Esophagus squamous epithelium (tissue), 5 donors: ENCODE measurements around the gene RABGAP1L. TPM values are rescaled to one million over a fixed set of nuclear protein-coding genes. Genes with fewer than 3 reads are reported as not detected.
"Not testable (repeated sequence)": the region's sequence is repeated elsewhere in the genome, so short reads cannot be mapped to it uniquely, and the experiment has no call there.

Experiments used
- DNase-seq: peaks from one replicate; lab custom pipeline; 2025; lab: John Stamatoyannopoulos, UW
- H3K27ac ChIP-seq, 4 donors: fragments of 200-600 bp; sonication (generic); one replicate each; pipeline ENCODE4 v1.5.1; 2016 to 2019; ENCODE audit warnings: mild to moderate bottlenecking in 1 of 4
- H3K27me3 ChIP-seq, 4 donors: fragments of 200-600 bp; sonication (generic); 1 replicate in 3 of 4; 2 replicates in 1 of 4; pipeline versions ENCODE4 v1.5.1 to v1.6.0; 2017 to 2021; ENCODE audit warnings: antibody characterized with exemption in 1 of 4
- H3K36me3 ChIP-seq, 3 donors: fragments of 200-600 bp; sonication (generic); one replicate each; pipeline ENCODE4 v1.5.1; 2016 to 2019
- H3K4me1 ChIP-seq, 3 donors: fragments of 200-600 bp; sonication (generic); one replicate each; pipeline ENCODE4 v1.5.1; 2017 to 2019
- H3K4me3 ChIP-seq, 4 donors: fragments of 200-600 bp; sonication (generic); 1 replicate in 3 of 4; 2 replicates in 1 of 4; pipeline ENCODE4 v1.5.1; 2016 to 2019; ENCODE audit warnings: mild to moderate bottlenecking in 2 of 4, moderate library complexity in 1 of 4
- H3K9me3 ChIP-seq, 3 donors: fragments of 200-600 bp; sonication (generic); one replicate each; pipeline ENCODE4 v1.5.1; 2016 to 2019
- CTCF ChIP-seq, 6 experiments: fragments of 450-650 bp in 4 of 6; fragments of 200-600 bp in 2 of 6; sonication (generic) in 2 of 6; IDR thresholded peaks; one replicate each; pipeline ENCODE4 v1.5.1; 2016 to 2019; ENCODE audit warnings: antibody characterized with exemption in 6 of 6, mild to moderate bottlenecking in 4 of 6, moderate library complexity in 4 of 6
- POLR2A ChIP-seq, 4 donors: fragments of 450-650 bp; IDR thresholded peaks; one replicate each; pipeline ENCODE4 v1.6.1; 2017; ENCODE audit warnings: antibody characterized with exemption in 4 of 4, mild to moderate bottlenecking in 4 of 4, moderate library complexity in 3 of 4
- WGBS, 2 donors: methylation state at CpG; one replicate each; pipeline ENCODE4 v1.1.5; 2018; 5-methylcytosine and 5-hydroxymethylcytosine counted together
- intact Hi-C: fragments of 100-400 bp; cut with DNase I; formaldehyde crosslinking; loops from one replicate; pipeline ENCODE4 v1.15.0; 2022
- total RNA-seq, 4 donors: library from RNA; depleted of rRNA; stranded (reverse); fragments of >200 nt; gene quantifications; one replicate each; pipeline ENCODE4 v1.1.0, GENCODE V29; 2016
- donor health status: DM: yes; HTN: yes; CAD: no.

Gene RABGAP1L
- total RNA-seq, 4 donors from 2014 or later = 35.7 to 45.6 (median 41.0) TPM

DNA sequence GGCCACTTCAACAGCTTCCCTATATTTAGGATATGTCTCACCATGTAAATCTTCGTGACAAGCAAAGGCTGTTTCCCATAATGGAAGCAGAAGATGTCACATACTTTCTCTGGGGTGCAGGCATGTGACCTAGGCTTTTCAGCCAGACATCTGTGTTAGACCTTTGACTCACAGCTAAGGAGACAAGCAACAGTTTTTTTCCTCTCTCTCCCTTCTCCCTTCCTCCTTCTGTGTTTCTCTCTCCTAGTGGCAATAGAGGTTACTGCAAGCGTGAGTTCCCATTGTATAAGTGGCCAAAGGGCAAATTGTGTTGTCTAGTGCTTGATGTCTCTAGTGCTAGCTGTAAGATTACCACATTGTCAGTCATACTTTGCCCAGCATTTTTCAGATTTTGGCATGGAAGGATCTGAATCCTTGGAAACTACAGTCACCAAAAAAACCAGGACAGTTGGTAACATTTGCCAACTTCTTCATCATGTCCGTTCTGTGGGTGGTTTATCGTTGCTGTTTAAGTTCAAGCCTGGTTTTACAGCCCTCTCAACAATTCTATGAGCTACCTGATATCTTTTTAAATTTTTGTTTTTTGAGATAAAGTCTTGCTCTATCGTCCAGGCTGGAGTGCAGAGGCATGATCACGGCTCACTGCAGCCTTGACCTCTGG lies 44.4 kb upstream of the RABGAP1L start:
- Histone ChIP-seq H3K27ac (no peak overlapping the region), H3K4me1 (no peaks in the 10 kb centered on the region), H3K9me3 (no peaks in the 10 kb centered on the region), H3K36me3 (no peaks in the 10 kb centered on the region), H3K27me3 (no peaks in the 10 kb centered on the region), H3K4me3 (no peak overlapping the region)
- intact Hi-C loops = no loop called here
- no peak for DNase-seq
- WGBS, 2 donors = 74 to 76% methylated on average over 6 of the region's 6 CpGs
- TF ChIP-seq CTCF (IDR thresholded peaks at IDR 0.05) = peak; percentile 38 to 68 (median 60)
- no peak for TF ChIP-seq POLR2A (IDR thresholded peaks at IDR 0.05)

- TF ChIP-seq CTCF (IDR thresholded peaks at IDR 0.05) (no peak), POLR2A (IDR thresholded peaks at IDR 0.05) (no peak)
- no peaks in the 10 kb centered on the region for H3K27me3 ChIP-seq
- WGBS, 2 donors = 29 to 41% methylated on average over 1 of the region's 1 CpG
- no peaks in the 10 kb centered on the region for H3K36me3 ChIP-seq
- H3K27ac ChIP-seq = no peak overlapping the region
- DNase-seq = no peak
- intact Hi-C loops = no loop called here
- H3K4me1 ChIP-seq = no peaks in the 10 kb centered on the region
- no peaks in the 10 kb centered on the region for H3K9me3 ChIP-seq
- no peak overlapping the region for H3K4me3 ChIP-seq
These were observed 43.3 kb upstream of the RABGAP1L start for GRCh38 chr1:174116042-174116441.

GRCh38 chr1:174118751-174119150 lies 40.6 kb upstream of the RABGAP1L start:
- TF ChIP-seq POLR2A (IDR thresholded peaks at IDR 0.05) = no peak
- TF ChIP-seq CTCF (IDR thresholded peaks at IDR 0.05) = no peak
- intact Hi-C loops = no loop called here
- no peak for DNase-seq

GRCh38 chr1:174122318-174122717 lies 37.0 kb upstream of the RABGAP1L start:
- H3K9me3 ChIP-seq = peaks cover 0 to 26% (median 5%) of the 10 kb centered on the region in 3 donors
- DNase-seq, H3K4me3 ChIP-seq, intact Hi-C loops, H3K27me3 ChIP-seq, H3K36me3 ChIP-seq, H3K27ac ChIP-seq, H3K4me1 ChIP-seq: not testable (repeated sequence)
- WGBS, 2 donors = 88 to 100% methylated on average over 1 of the region's 1 CpG

More at GRCh38 chr1:174118751-174119150, 40.6 kb upstream of the RABGAP1L start:
- Histone ChIP-seq H3K4me1 (no peaks in the 10 kb centered on the region), H3K27me3 (no peaks in the 10 kb centered on the region), H3K27ac (no peak overlapping the region), H3K36me3 (no peaks in the 10 kb centered on the region), H3K4me3 (no peak overlapping the region), H3K9me3 (peaks cover 0 to 2% (median 0%) of the 10 kb centered on the region in 3 donors)

DNA sequence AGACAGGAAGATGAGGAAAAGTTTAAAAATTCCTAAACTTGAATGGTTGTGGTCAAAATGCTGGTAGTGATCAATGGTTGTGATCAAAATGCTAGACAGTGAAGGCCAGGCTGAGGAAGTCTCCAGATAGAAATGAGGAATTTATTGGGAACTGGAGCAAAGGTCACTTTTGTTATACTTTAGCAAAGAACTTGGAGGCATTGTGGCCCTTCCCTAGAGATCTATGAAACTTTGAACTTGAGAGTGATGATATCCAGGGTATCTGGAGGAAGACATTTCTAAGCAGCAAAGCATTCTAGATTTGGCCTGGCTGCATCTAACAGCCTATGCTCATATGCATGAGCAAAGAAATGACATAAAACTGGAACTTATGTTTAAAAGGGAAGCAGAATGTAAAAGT lies 35.5 kb upstream of the RABGAP1L start:
- Histone ChIP-seq H3K9me3 (peaks cover 0 to 26% (median 5%) of the 10 kb centered on the region in 3 donors), H3K4me1 (no peaks in the 10 kb centered on the region), H3K27ac (no peak overlapping the region), H3K27me3 (no peaks in the 10 kb centered on the region), H3K36me3 (no peaks in the 10 kb centered on the region), H3K4me3 (no peak overlapping the region)
- TF ChIP-seq POLR2A (IDR thresholded peaks at IDR 0.05) = no peak
- no peak for TF ChIP-seq CTCF (IDR thresholded peaks at IDR 0.05)
- intact Hi-C loops = no loop called here
- no peak for DNase-seq

GRCh38 chr1:174127176-174127575 lies 32.1 kb upstream of the RABGAP1L start:
- intact Hi-C loops, H3K27ac ChIP-seq, H3K36me3 ChIP-seq, H3K4me1 ChIP-seq, DNase-seq, H3K27me3 ChIP-seq, H3K4me3 ChIP-seq: not testable (repeated sequence)
- H3K9me3 ChIP-seq = peaks cover 0 to 26% (median 5%) of the 10 kb centered on the region in 3 donors
- 41 to 56% methylated on average over 1 of the region's 1 CpG for WGBS, 2 donors
